HuH-7.5 (cell line): ENCODE data around the gene ZNF318.
"Not testable (repeated sequence)": the region's sequence is repeated elsewhere in the genome, so short reads cannot be mapped to it uniquely, and the experiment has no call there.

Source experiments
- DNase-seq: peaks from one replicate; pipeline ENCODE4 v3.0.0; 2011; ENCODE audit warnings: low spot score

Gene ZNF318

GRCh38 chr6:43369174-43370002 lies at the start of gene ZNF318:
TSS of gene ZNF318 (minus strand) at chr6:43369647. CDS start at chr6:43369365, 282 bp downstream.
- DNase-seq, result peak; percentile 81

GRCh38 chr6:43416935-43417334 lies 47.5 kb upstream of the ZNF318 start:
- no peak for DNase-seq

GRCh38 chr6:43415275-43415674 lies 45.8 kb upstream of the ZNF318 start:
- DNase-seq, result not testable (repeated sequence)

GRCh38 chr6:43413002-43413401 lies 43.6 kb upstream of the ZNF318 start:
- DNase-seq, result no peak

- DNase-seq, result no peak
These were observed 43.1 kb upstream of the ZNF318 start for GRCh38 chr6:43412541-43412940.

GRCh38 chr6:43410776-43411175 lies 41.3 kb upstream of the ZNF318 start:
- not testable (repeated sequence) for DNase-seq

GRCh38 chr6:43408259-43408658 lies 38.8 kb upstream of the ZNF318 start:
- DNase-seq, result no peak

GRCh38 chr6:43407296-43407695 lies 37.8 kb upstream of the ZNF318 start:
- no peak for DNase-seq

- no peak for DNase-seq
These were observed 35.9 kb upstream of the ZNF318 start for GRCh38 chr6:43405354-43405753.

- no peak for DNase-seq
These were observed 33.4 kb upstream of the ZNF318 start for GRCh38 chr6:43402820-43403219.

- no peak for DNase-seq
These were observed 32.3 kb upstream of the ZNF318 start for GRCh38 chr6:43401730-43402129.

GRCh38 chr6:43399932-43400487 lies 30.6 kb upstream of the ZNF318 start:
- DNase-seq, result no peak

GRCh38 chr6:43396408-43397149 lies 27.1 kb upstream of the ZNF318 start:
- no peak for DNase-seq

- DNase-seq, result no peak
These were observed 26.3 kb upstream of the ZNF318 start for GRCh38 chr6:43395776-43396175.

GRCh38 chr6:43394982-43395381 lies 25.5 kb upstream of the ZNF318 start:
- no peak for DNase-seq

- no peak for DNase-seq
These were observed 24.2 kb upstream of the ZNF318 start for GRCh38 chr6:43393602-43394001.

- DNase-seq, result not testable (repeated sequence)
These were observed 23.7 kb upstream of the ZNF318 start for GRCh38 chr6:43393133-43393532.

- DNase-seq, result no peak
These were observed 22.1 kb upstream of the ZNF318 start for GRCh38 chr6:43391440-43392031.

GRCh38 chr6:43390753-43391439 lies 21.4 kb upstream of the ZNF318 start:
- DNase-seq, result not testable (repeated sequence)

- DNase-seq, result no peak
These were observed 20.4 kb upstream of the ZNF318 start for GRCh38 chr6:43389730-43390295.

- DNase-seq, result no peak
These were observed 17.0 kb upstream of the ZNF318 start for GRCh38 chr6:43386492-43386891.
